Omental fat pad (tissue), 4 donors: ENCODE measurements around the gene BBLN. TPM values are rescaled to one million over a fixed set of nuclear protein-coding genes. Genes with fewer than 3 reads are reported as not detected.
"Not testable (repeated sequence)": the region's sequence is repeated elsewhere in the genome, so short reads cannot be mapped to it uniquely, and the experiment has no call there.

Source experiments
- ATAC-seq: fragments of 150-250 bp; one replicate; pipeline ENCODE4 v1.9.1; 2016; ENCODE audit warnings: mild to moderate bottlenecking, moderate library complexity; ENCODE audit not compliant: low FRiP score
- DNase-seq: peaks from one replicate; pipeline ENCODE4 v3.0.0-alpha.2; 2019; ENCODE audit warnings: low spot score
- total RNA-seq, 4 donors: library from RNA; depleted of rRNA; stranded (reverse); fragments of >200 nt; gene quantifications; one replicate each; pipeline ENCODE4 v1.1.0, GENCODE V29; 2016
- TF ChIP-seq, protein P1 (sequence below), 3 donors: fragments of 450-650 bp; IDR thresholded peaks; one replicate each; pipeline ENCODE4 v1.5.1; 2016 to 2017; ENCODE audit warnings: antibody characterized with exemption in 3 of 3, mild to moderate bottlenecking in 3 of 3, moderate library complexity in 2 of 3

BBLN gene
- total RNA-seq, 4 donors from 2014 or later = 117 to 174 (median 138) TPM

DNA sequence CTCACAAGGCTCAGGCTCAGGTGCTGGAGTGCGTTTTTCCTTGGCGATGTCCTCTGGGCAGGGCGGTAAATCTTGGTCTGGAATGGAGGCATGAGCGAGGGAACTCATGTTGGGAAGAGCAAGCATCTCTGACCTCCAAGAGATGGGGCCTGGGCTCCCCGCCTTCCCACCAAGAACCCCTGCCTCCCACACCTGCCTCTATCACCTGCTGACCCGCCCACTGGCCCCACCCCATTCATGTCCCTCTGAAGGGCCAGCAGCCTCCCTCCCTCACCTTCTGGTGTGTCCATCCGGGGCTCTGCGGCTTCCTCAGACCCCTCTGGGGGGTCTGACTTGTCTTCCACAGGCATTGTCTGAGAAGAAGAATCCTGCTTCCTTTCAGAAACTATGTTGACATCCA lies 20.4 kb downstream of the BBLN start:
- TF ChIP-seq, protein P1, sequence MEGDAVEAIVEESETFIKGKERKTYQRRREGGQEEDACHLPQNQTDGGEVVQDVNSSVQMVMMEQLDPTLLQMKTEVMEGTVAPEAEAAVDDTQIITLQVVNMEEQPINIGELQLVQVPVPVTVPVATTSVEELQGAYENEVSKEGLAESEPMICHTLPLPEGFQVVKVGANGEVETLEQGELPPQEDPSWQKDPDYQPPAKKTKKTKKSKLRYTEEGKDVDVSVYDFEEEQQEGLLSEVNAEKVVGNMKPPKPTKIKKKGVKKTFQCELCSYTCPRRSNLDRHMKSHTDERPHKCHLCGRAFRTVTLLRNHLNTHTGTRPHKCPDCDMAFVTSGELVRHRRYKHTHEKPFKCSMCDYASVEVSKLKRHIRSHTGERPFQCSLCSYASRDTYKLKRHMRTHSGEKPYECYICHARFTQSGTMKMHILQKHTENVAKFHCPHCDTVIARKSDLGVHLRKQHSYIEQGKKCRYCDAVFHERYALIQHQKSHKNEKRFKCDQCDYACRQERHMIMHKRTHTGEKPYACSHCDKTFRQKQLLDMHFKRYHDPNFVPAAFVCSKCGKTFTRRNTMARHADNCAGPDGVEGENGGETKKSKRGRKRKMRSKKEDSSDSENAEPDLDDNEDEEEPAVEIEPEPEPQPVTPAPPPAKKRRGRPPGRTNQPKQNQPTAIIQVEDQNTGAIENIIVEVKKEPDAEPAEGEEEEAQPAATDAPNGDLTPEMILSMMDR (IDR thresholded peaks at IDR 0.05) = no peak
- DNase-seq = no peak
- no peak for ATAC-seq

DNA sequence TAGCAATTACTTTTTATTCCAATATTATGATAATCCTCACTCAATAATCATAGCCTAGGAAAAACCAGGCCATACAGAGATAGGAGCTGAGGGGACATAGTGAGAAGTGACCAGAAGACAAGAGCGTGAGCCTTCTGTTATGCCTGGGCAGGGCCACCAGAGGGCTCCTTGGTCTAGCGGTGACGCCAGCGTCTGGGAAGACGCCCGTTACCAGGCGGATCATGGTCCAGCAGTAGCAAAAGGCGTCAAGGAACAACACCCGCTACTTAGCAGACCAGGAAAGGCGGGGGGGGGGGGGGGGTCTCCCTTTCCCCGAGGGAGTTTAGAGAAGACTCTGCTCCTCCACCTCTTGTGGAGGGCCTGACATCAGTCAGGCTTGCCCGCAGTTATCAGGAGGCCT lies 21.4 kb downstream of the BBLN start:
- ATAC-seq, DNase-seq: not testable (repeated sequence)

DNA sequence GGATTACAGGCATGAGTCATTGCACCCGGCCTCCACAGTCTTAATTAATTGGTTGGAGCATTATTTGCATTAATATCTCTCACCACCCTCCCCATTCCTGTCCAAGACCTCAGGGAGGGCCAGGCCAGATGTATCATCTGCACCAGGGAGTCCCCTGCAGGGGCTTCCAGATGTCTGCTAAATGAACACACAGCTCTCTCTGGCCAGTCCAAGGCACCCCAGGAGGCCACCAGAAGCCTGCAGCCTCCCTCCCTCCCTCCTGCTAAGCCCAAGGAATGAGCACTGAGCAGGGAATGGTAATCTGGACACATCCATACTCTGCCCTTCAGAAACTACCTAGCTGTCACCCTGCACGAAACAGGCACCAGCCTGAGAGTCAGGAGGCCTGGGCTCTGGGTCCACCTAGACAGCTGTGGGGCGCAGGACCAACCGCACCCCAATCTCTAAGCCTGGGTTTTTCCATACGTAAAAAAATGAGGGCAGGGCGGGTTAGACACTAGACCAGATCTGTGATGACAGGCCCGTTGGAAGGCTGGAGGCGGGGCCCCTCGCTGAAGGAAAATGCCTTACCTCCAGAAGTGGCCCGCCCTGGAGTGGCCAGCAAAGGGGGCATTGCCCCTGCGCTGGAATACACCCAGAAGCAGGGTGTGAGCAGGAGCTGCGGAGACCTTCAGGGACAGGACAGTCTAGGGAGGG lies 23.0 kb downstream of the BBLN start:
- DNase-seq = no peak
- TF ChIP-seq, protein P1 (IDR thresholded peaks at IDR 0.05) = no peak
- no peak for ATAC-seq

DNA sequence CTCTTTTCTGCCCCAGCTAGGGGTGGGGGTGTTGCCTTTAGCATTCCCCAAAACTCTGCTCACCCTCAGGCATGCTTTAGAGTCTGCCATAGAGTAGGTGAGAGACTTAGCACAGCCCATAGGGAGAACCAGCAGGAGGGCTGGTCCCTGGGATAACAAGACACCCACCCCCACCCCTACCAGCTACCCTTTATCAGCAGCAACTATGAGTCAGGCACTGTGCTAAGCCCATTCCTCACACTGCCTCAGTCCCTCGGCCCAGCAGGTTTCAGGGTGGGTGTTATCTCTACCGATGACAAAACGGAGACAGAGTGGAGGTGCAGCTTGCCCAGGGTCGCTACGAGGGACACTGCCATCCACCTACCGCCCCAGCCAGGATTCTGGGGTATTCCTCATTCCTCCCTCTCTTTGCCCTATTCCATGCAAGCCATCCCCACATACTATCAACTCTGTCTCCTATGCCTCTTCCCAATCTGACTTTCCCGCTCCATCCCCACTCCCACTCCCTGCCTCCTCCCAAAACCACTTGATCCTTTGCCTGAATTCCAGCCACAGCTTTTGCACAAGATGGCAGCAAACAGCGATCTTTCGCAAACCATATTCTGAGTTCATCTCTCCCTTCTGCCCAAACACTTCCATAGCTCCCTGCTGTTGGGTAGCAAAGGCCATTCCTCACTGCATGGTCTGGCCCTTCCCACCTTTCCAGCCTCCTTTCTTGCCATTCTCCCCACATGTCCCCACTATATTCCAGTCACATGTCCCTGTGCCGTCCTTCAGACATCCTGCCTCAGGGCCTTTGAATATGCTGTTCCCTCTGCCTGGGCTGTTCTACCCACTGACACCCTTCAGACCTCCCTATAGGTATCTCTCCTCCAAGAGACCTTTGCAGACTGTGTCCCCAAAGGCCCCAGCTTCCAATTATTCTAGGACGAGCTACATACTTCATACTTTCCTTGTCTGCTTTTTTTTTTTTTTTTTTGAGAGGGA lies 26.2 kb downstream of the BBLN start:
- no peak for DNase-seq
- TF ChIP-seq, protein P1 (IDR thresholded peaks at IDR 0.05) = no peak
- no peak for ATAC-seq

DNA sequence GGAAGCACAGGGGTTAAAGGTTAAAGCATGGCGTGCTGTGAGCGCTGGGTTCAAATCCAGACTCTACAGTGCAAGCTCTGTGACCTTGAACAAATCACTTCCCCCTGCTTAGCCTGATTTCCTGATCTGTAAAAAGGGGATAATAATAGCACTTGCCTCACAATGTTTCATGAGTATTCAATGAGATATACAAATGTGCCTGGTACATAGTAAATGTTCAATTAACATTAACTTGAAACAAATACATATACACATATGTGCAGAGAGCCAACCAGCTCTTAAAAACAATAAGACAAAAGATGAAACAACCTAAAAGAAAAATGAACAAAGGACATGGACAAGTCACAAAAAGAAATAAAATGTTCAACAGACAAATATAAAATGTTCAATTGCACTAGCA lies 27.3 kb downstream of the BBLN start:
- TF ChIP-seq, protein P1 (IDR thresholded peaks at IDR 0.05) = no peak
- no peak for ATAC-seq
- DNase-seq = no peak

DNA sequence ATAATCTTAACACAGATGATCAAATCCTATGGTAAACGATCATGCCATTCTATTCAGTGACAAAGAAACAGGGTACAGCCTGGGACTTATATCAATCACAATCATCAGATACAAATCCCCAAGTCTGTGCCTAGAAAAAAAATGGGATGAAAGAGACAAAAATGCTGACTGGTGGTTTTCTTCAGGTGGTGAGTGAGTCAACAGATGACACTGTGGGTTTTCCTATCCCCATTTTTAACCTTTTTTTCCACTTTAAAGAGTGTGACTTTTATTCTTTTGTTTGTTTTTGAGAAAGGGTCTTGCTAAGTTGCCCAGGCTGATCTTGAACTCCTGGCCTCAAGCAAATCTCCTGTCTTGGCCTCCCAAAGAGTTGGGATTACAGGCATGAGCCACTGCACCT lies 28.1 kb downstream of the BBLN start:
- TF ChIP-seq, protein P1 (IDR thresholded peaks at IDR 0.05) = no peak
- ATAC-seq (no peak), DNase-seq (no peak)

GRCh38 chr9:128190013-128190412 lies 29.9 kb downstream of the BBLN start:
- DNase-seq = no peak
- TF ChIP-seq, protein P1 (IDR thresholded peaks at IDR 0.05) = no peak
- no peak for ATAC-seq
